Fibroblast of skin of left biceps (primary cell): ENCODE data around the gene CNTN4.

Experiments
- DNase-seq, 2 experiments: peaks; one replicate each; pipeline ENCODE4 v3.0.0-alpha.2; 2013; ENCODE audit warnings: low read depth in 2 of 2

Gene CNTN4

GRCh38 chr3:2853651-2854050 is 755.0 kb downstream of the CNTN4 start:
- no peak for DNase-seq

- DNase-seq: no peak
Observed at GRCh38 chr3:2856138-2857133, 757.8 kb downstream of the CNTN4 start.

DNA sequence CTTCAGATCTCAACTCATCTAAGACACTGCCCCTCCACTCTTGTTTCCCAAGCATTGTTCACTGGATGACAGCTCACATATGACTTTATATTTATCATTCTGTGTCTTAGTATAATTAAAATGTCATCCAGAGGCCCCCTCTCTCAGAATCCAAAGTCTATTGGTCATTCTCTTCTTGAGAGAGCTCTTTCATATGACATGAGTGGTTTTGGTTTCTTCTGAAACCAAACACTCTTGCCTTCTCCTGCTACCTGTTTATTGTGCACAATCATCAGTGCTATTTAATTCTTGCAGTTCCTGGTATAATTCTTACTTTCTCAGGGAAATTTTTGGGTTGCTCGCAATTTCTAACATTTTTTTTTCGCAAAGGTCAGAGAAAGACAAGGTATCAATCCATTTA is 762.0 kb downstream of the CNTN4 start:
- DNase-seq: no peak

- no peak for DNase-seq
Observed at GRCh38 chr3:2861120-2861519, 762.5 kb downstream of the CNTN4 start.

DNA sequence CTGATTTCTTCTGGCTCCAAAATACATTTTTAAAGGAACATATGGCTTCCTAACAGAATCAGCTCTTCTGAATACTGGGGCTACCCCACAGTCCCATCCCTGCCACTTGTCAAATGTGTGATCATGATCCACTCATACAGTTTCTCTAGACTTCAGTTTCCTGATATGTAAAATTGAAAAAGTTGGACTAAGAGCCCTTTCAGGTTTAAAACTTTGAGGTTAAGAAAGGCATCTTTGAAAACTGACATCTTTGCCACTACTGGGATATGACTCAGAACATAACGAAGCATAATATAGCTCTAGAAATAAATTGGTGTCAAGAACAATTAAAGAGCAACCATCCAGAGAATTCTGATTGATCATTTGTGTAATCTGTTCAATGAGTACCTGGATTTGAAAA is 763.3 kb downstream of the CNTN4 start:
- DNase-seq: no peak

- no peak for DNase-seq
Observed at GRCh38 chr3:2862366-2862765, 763.7 kb downstream of the CNTN4 start.

DNA sequence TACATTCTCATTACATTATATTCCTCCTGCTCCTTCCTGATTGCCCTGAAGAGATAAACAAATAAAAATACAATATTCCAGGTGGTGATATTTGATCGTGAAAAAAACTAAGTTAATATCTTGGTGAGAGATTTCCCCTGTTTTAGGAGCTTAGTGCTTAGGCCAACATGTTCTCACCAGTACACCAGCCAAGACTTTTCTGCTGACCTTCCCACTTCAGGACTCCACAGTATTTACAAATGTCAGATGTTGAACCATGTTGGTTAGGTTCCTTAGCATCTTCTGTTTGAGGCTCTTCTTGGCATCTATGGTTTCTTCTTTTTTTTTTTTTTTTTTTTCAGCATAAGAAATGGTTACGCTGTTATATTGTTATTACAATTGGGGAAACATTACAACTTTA is 764.5 kb downstream of the CNTN4 start:
- DNase-seq: no peak

GRCh38 chr3:2869905-2870304 is 771.2 kb downstream of the CNTN4 start:
- DNase-seq: no peak

DNA sequence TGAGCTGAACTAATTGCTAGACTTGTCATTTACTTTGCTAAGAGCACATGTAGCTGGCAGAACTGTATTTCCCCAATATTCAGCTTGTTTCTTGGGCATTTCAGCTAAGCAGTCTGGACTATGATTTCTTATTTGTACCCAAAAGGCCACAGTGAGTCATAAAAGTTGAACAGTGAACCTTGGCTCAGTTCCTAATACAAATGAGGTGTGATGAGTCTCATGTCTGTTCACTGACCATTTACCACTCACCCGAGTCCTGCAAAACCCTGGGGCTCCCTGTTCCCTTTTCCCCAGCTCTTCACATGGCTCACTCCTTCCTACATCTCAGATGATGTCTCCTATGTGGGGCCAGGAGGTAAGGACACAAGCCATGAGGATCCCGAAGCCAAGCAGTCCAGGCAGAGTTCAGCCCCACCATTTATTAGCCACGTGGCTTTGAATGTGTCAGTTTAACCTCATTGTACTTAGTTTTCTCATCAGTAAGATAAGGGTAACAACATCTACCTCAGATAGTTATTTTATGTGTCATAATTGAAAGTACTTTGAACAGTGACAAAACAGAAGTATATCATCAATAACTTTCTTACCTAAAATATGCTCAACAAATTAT is 772.2 kb downstream of the CNTN4 start:
- DNase-seq: no peak

DNA sequence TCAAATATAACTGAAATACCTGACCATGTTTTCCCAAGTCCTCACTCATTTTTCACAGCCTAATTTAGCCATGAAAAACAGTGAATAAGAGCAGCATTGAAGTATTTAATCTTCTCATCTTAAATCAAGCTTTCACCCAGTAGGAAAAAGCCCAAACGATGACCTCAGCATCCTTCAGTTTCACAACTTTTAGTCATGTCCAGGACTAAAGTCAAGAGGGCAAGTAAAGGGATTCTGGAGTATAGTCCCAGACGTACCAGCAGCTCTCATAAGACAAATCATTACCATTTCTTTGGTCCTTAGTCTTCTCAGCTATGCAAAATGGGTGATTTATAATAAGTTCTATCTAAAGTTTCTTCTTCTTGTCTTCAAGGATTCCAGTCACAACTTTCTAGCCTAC is 774.2 kb downstream of the CNTN4 start:
- DNase-seq: no peak

- no peak for DNase-seq
Observed at GRCh38 chr3:2873986-2874385, 775.3 kb downstream of the CNTN4 start.

DNA sequence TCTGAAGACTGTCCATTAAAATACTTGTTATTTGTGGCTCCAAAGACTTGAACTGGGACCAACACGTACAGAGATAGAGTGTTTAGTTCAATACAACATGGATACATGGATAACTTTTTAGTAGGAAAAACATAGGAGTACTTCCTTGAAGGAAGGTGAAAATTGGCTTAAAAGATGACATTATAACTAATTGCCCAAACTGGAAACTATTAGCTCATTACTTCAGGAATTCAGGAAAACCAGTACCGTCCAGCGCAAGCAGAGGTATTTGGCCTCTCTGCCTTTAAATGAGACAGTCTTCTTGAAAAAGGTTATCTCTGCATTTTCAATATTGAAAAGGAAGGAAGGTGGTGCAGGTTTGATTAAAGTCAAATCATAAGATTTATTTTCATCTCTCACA is 777.0 kb downstream of the CNTN4 start:
- no peak for DNase-seq

DNA sequence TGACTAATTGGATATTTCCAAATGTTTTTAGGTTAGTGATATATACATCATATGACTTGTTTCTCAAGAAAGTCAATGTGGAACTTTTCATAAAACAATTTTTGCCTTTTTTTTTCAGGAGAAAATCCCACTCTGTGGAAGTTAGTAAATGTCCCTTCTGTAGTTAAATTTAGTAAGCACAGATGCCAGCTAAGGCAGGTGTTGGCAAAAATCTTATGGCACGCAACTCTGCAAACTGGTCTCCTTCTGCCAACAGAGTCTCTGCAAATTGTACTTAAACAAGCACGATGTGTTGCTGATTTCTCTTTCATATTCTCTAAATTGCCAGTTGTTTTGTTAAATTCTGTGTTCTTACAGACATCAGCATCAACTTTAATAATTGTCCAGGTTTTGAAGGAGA is 777.7 kb downstream of the CNTN4 start:
- no peak for DNase-seq

DNA sequence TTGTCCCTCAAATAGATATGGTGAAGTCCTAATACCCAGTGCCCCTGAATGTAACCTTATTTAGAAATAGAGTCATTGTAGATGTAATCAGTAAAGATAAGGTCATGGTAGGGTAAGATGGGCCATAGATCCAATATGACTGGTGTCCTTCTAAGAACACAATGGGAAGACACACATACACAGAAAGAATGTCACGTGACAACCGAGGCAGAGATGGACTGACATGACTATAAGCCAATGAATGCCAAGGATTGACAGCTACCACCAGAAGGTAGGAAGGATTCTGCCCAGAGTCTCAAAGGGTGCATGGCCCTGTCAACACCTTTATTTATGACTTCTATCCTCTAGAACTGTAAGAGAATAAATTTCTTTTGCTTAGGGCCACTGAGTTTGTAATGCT is 780.4 kb downstream of the CNTN4 start:
- no peak for DNase-seq

GRCh38 chr3:2879587-2879986 is 780.9 kb downstream of the CNTN4 start:
- DNase-seq: no peak

DNA sequence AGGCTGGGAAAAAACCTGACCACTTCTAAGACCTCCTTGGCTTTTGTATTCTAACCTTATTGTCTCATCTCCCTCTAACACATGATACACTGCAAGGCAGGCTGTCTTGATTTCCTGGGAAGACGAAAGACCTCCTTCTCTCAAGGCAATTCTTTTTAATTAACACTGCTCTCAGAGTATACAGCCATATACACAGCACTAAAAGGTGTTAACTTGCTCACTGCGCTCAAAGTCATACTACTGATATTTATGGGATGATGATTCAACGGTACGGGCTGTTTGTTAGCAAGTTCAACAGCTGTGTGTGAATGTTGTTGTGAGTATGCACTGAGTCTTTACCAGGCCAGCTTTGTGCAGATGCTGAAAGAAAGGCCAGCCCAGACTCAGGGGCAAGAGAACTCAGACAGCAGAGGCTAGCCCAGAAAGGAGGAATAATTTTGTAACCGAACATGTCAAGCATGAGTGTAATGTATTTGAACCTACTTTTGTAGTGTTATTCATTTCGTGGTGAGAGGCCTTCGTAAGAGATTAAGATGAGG is 781.6 kb downstream of the CNTN4 start:
- no peak for DNase-seq

DNA sequence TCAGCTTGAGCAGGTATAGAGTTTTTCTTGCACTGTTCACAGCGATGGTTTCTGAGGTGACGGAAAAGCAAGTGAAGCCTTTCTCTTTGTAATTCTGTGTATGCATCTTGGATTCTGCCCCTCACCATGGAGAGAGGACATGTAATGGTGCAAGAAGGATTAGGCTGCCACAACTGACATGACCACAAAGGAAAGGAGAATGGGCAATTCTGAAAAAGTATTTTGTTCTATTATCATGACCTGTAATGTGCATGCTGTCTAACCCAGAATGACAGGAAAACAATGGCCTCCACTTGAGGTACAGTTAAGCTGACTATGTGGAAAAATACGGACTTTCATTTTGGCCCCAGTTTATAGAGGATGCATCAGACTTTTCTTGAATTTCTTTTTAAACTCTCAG is 784.6 kb downstream of the CNTN4 start:
- no peak for DNase-seq

GRCh38 chr3:2888592-2888991 is 789.9 kb downstream of the CNTN4 start:
- no peak for DNase-seq

- no peak for DNase-seq
Observed at GRCh38 chr3:2889736-2890135, 791.1 kb downstream of the CNTN4 start.

- no peak for DNase-seq
Observed at GRCh38 chr3:2896308-2896939, 797.8 kb downstream of the CNTN4 start.

DNA sequence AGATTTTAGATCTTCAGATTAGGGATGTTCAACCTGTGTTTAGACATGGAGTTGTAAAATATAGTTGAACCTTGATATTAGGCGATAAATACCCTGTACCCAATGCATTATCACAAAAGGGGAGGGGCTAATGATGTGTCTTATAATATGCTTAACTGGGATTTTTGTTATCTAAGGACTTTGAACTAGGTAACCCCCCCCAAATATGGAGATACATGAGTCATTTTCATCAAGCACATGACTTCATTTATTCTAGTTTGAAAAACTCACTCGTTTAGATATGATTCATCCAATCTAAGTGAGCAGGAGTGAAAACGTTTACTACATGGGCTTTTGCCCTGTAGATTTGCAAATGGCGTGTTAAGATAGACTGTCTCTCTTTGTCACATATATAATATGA is 799.2 kb downstream of the CNTN4 start:
- DNase-seq: no peak

DNA sequence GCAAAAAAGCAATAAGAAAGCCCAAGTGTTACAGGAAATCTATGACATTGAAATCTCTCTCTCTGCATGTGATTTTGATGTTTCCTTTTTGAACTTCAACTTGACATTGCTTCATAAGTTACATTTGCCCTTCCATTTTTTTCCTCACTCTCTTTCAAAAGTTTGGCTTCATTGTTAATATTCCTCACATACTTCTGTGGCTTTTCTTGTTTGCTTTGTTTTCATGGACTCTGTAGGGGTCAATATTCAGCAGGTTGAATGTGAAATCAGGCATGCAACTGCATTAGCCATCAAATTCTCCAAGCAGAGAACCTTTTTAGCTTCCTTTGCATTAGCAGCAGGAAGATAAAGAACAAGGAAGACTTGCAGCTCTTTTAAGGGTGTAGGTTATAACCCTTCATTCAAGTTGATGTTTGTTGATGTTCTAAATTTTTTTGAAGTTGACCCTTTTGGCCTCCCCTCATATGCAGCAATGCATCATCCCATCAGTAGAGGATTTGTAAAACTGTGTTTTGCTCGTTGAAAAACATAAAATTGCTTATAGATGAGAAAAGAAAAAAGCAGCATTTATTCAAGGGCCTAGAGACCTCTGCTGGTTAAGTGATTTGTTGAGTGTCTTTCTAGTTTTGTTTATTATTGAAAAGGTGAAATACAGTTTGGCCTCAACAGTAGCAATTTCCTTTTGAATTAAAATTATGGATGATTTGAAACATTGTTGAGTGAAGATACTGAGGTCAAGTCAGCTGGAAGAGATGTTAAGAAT is 800.1 kb downstream of the CNTN4 start:
- DNase-seq: no peak
